K562 (cell line): Measurements from ENCODE around the gene RBMS3. TPM values are rescaled to one million over a fixed set of nuclear protein-coding genes. Genes with fewer than 3 reads are reported as not detected.

ENCODE experiments used
- ATAC-seq: fragments of 200-7000 bp; cut with Tn5 transposase; 3 replicates; pipeline ENCODE4 v1.9.1; 2020; ENCODE audit warnings: moderate library complexity
- BruUV-seq: library from RNA; stranded (reverse); fragments of 400-500 nt; replicated peaks from 2 replicates; lab custom pipeline; 2021; lab: Mats Ljungman, UMichigan
- CTCF ChIA-PET: fragments of 300-600 bp; formaldehyde crosslinking; extraction: SDS; loops from one replicate; lab custom pipeline; 2021; ENCODE audit warnings: low intra/inter-chr PET ratio; lab: Yijun Ruan, JAX
- POLR2A ChIA-PET: fragments of 300-600, 350-650 bp; sonication (Branson Sonifier 250); formaldehyde crosslinking; extraction: SDS; loops from one replicate; lab custom pipeline; 2021; ENCODE audit warnings: antibody characterized with exemption, inconsistent platforms; lab: Yijun Ruan, JAX
- DNase-seq, 4 experiments: peaks; one replicate each; pipeline versions ENCODE4 v3.0.0 to v3.0.0-alpha.2; 2011 to 2018; ENCODE audit warnings: low spot score in 3 of 4, mixed read lengths in 3 of 4; ENCODE audit errors: extremely low read depth in 1 of 4
- FAIRE-seq: peaks from 2 replicates; lab custom pipeline; 2011; peaks lifted over from hg19 to GRCh38; lab: Jason Lieb, UNC
- H2AFZ ChIP-seq: 2 replicates; pipeline ENCODE4 v1.6.0; 2011; ENCODE audit warnings: low read depth, low read length, control low read depth, inconsistent platforms
- H3K27ac ChIP-seq: fragments of 200-600 bp; 3 replicates; pipeline ENCODE4 v1.8.0; 2011; ENCODE audit warnings: low read depth, mild to moderate bottlenecking, control low read depth, inconsistent platforms, low read length, moderate library complexity, mixed read lengths; ENCODE audit errors: extremely low read depth
- H3K27me3 ChIP-seq, 2 experiments: fragments of 300-600 bp in 1 of 2; 2 replicates in 1 of 2; 3 replicates in 1 of 2; pipeline versions ENCODE4 v1.6.0 to v1.8.0; 2011; ENCODE audit warnings: inconsistent platforms in 2 of 2, low read length in 2 of 2, mild to moderate bottlenecking in 1 of 2, mixed read lengths in 1 of 2, moderate library complexity in 1 of 2; ENCODE audit not compliant: control insufficient read depth in 2 of 2, insufficient read depth in 2 of 2
- H3K36me3 ChIP-seq: fragments of 300-600 bp; 3 replicates; pipeline ENCODE4 v1.8.0; 2011; ENCODE audit warnings: mild to moderate bottlenecking, low read length, inconsistent platforms; ENCODE audit not compliant: control insufficient read depth, insufficient read depth
- H3K4me1 ChIP-seq, 2 experiments: fragments of 200-600 bp in 1 of 2; replicated peaks in 1 of 2; 2 replicates in 1 of 2; 3 replicates in 1 of 2; pipeline versions ENCODE4 v1.5.1 to v1.8.0; 2011; ENCODE audit warnings: inconsistent platforms in 2 of 2, low read length in 2 of 2, mild to moderate bottlenecking in 1 of 2, mixed read lengths in 1 of 2, moderate library complexity in 1 of 2; ENCODE audit not compliant: control insufficient read depth in 2 of 2, insufficient read depth in 2 of 2
- H3K4me2 ChIP-seq: 2 replicates; pipeline ENCODE4 v1.6.1; 2011; ENCODE audit warnings: low read length, control low read depth, inconsistent platforms, mixed read lengths; ENCODE audit not compliant: insufficient read depth
- H3K4me3 ChIP-seq: fragments of 200-600 bp; sonication (generic), shearing (Covaris generic); 2 replicates; pipeline ENCODE4 v1.5.1; 2016; ENCODE audit warnings: control low read depth, inconsistent platforms
- H3K79me2 ChIP-seq: fragments of 200-600 bp; 3 replicates; pipeline ENCODE4 v1.8.0; 2011; ENCODE audit warnings: low read length, inconsistent platforms; ENCODE audit not compliant: control insufficient read depth, insufficient read depth
- H3K9ac ChIP-seq, 2 experiments: 2 replicates each; pipeline versions ENCODE4 v1.6.0 to v1.6.1; 2011; ENCODE audit warnings: low read depth in 2 of 2, low read length in 2 of 2, control low read depth in 1 of 2, inconsistent platforms in 1 of 2, mild to moderate bottlenecking in 1 of 2, mixed read lengths in 1 of 2; ENCODE audit not compliant: insufficient read depth in 1 of 2
- H3K9me1 ChIP-seq: one replicate; pipeline ENCODE4 v1.6.0; 2011; ENCODE audit warnings: inconsistent platforms, mild to moderate bottlenecking, low read length, moderate library complexity; ENCODE audit not compliant: control insufficient read depth, insufficient read depth
- H3K9me3 ChIP-seq: replicated peaks from 2 replicates; pipeline ENCODE4 v1.5.1; 2011; ENCODE audit warnings: low read depth, low read length, inconsistent platforms; ENCODE audit not compliant: control insufficient read depth, insufficient read depth
- H4K20me1 ChIP-seq: replicated peaks from 2 replicates; pipeline ENCODE4 v1.6.1; 2011; ENCODE audit warnings: low read length, inconsistent platforms, mixed read lengths; ENCODE audit not compliant: control insufficient read depth, insufficient read depth
- BCL6 ChIP-seq: fragments of 250-450 bp; sonication (Bioruptor Pico); IDR thresholded peaks from 2 replicates; pipeline ENCODE4 v1.4.0; 2020
- EP300 ChIP-seq: IDR thresholded peaks from 2 replicates; pipeline ENCODE4 v1.6.1; 2012; ENCODE audit warnings: low read length, improper control_type of control experiment
- GATAD2B ChIP-seq: fragments of 450-650 bp; IDR thresholded peaks from 2 replicates; pipeline ENCODE4 v1.6.1; 2017; ENCODE audit warnings: mild to moderate bottlenecking, borderline replicate concordance
- KLF6 ChIP-seq: fragments of 250-450 bp; sonication (Bioruptor Pico); IDR thresholded peaks from 2 replicates; pipeline ENCODE4 v1.4.0; 2020; ENCODE audit warnings: mild to moderate bottlenecking, moderate library complexity, borderline replicate concordance
- MED1 ChIP-seq: sonication (generic); formaldehyde crosslinking; IDR thresholded peaks from 2 replicates; pipeline ENCODE4 v1.8.1; 2023; ENCODE audit warnings: missing genetic modification reagents, borderline replicate concordance
- NCOR1 ChIP-seq: fragments of 450-650 bp; IDR thresholded peaks from 2 replicates; pipeline ENCODE4 v1.6.1; 2016; ENCODE audit warnings: mild to moderate bottlenecking, moderate library complexity
- NRF1 ChIP-seq, 2 experiments: fragments of 450-650 bp; IDR thresholded peaks in 1 of 2; conservative IDR thresholded peaks in 1 of 2; 2 replicates each; pipeline ENCODE4 v1.6.1; 2014; ENCODE audit warnings: mild to moderate bottlenecking in 2 of 2
- TFAM ChIP-seq: fragments of 250-450 bp; sonication (Bioruptor Pico); conservative IDR thresholded peaks from 2 replicates; pipeline ENCODE4 v1.5.0; 2021; ENCODE audit warnings: mild to moderate bottlenecking, moderate library complexity
- ZMIZ1 ChIP-seq, 2 experiments: fragments of 150-350 bp in 1 of 2; IDR thresholded peaks; 2 replicates each; pipeline ENCODE4 v1.6.1; 2012 to 2016; ENCODE audit warnings: low read depth in 2 of 2, low read length in 2 of 2, mild to moderate bottlenecking in 1 of 2, moderate library complexity in 1 of 2
- ZNF75A ChIP-seq: fragments of 450-650 bp; formaldehyde crosslinking; IDR thresholded peaks from 2 replicates; pipeline ENCODE4 v1.4.0; 2020; ENCODE audit warnings: mild to moderate bottlenecking
- WGBS: fragments of 100-300 bp; shearing (Covaris generic); methylation state at CpG from one replicate; pipeline ENCODE4 v1.1.6; 2016; ENCODE audit warnings: low coverage, mixed read lengths; ENCODE audit not compliant: insufficient coverage; ENCODE audit errors: missing lambda C conversion rate; 5-methylcytosine and 5-hydroxymethylcytosine counted together
- in situ Hi-C: fragments of 300-500 bp; cut with MboI; formaldehyde crosslinking; loops from 4 replicates; pipeline ENCODE4 v1.15.0; 2018; ENCODE audit warnings: inconsistent platforms, mixed read lengths
- intact Hi-C: fragments of 100-400 bp; cut with micrococcal nuclease; formaldehyde crosslinking; loops from 2 replicates; pipeline ENCODE4 v1.14.2; 2022
- polyA plus RNA-seq, 8 experiments: library from polyadenylated mRNA; depleted of rRNA in 4 of 8; stranded (reverse) in 5 of 8; unstranded in 3 of 8; fragments of >200 nt; fragmentation: Nextera tagmentation in 2 of 8; fragmentation: Illumina TruSeq in 1 of 8; extraction: Ambion mirVana in 2 of 8; extraction: Trizol in 1 of 8; gene quantifications; 2 replicates each; pipeline versions ENCODE4 v1.2.1 to v1.2.3, GENCODE V29; 2011 to 2014; ENCODE audit warnings: inconsistent platforms in 1 of 8, missing spikeins in 1 of 8
- total RNA-seq, 7 experiments: library from RNA; depleted of rRNA in 6 of 7; stranded (reverse); fragments of >200 nt in 6 of 7; fragmentation: Illumina TruSeq in 2 of 7; extraction: Trizol in 2 of 7; gene quantifications; 2 replicates each; pipeline versions ENCODE4 v1.2.1 to v1.2.3, GENCODE V29; 2011 to 2021; ENCODE audit warnings: low replicate concordance in 1 of 7

Gene RBMS3
- total and polyA plus RNA-seq, 9 of the 15 experiments (the other 6 are each of a cell fraction or from before 2014, with no cell fraction given) = 0.20 TPM; not detected in 8

DNA sequence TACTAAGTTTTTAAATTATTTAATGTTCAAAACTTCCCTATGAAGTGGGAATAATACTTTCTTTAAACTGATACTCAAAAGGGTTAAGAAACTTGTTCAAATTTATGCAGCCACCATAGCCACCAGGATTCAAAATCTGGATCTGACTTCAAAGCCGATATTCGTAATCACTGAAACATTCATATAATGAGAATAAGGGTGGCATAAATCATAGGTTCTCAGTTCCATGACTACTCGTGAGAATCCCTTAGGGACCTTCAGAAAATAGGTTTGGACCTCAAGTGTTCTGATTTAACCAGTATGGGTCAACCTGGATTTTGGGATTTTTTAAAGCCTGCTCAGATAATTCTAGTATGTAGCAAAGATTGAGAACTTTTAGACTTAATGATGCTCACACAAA lies 160.6 kb downstream of the RBMS3 start:
- TF ChIP-seq ZMIZ1 (IDR thresholded peaks at IDR 0.05; ENCODE audit: low read depth in 2 of 2, low read length in 2 of 2) (no peak), GATAD2B (no peak), NRF1 (conservative IDR thresholded peaks at IDR 0.05 in 1 of 2, IDR thresholded peaks at IDR 0.05 in 1 of 2) (no peak), KLF6 (CRISPR knock-in tag) (no peak), MED1 (CRISPR knock-in tag) (no peak), ZNF75A (no peak), TFAM (CRISPR knock-in tag) (no peak), BCL6 (CRISPR knock-in tag) (no peak), NCOR1 (no peak), EP300 (no peak)
- H3K4me3 ChIP-seq = no peak overlapping the region
- CTCF ChIA-PET = no interaction called here
- no peak overlapping the region for H3K27ac ChIP-seq
- BruUV-seq = no TSS peak
- no peaks in the 10 kb centered on the region for H3K79me2 ChIP-seq
- intact Hi-C loops (no loop called here), in situ Hi-C loops (no loop called here)
- POLR2A ChIA-PET = no interaction called here
- ATAC-seq (no peak), FAIRE-seq (no peak), DNase-seq (no peak)
- H3K4me1 ChIP-seq = no peaks in the 10 kb centered on the region
- WGBS = 3% methylated on average over 3 of the region's 3 CpGs
- H3K36me3 ChIP-seq = no peaks in the 10 kb centered on the region
- H3K27me3 ChIP-seq = no peaks in the 10 kb centered on the region
- H2AFZ ChIP-seq = no peak overlapping the region
- H3K4me2 ChIP-seq = no peak overlapping the region
- no peaks in the 10 kb centered on the region for H3K9me1 ChIP-seq
- no peak overlapping the region for H3K9ac ChIP-seq
- H3K9me3 ChIP-seq = no peaks in the 10 kb centered on the region
- H4K20me1 ChIP-seq = no peaks in the 10 kb centered on the region
